Right lobe of liver (tissue), 6 donors: ENCODE measurements around the gene PLCB2. TPM values are rescaled to one million over a fixed set of nuclear protein-coding genes. Genes with fewer than 3 reads are reported as not detected.

Source experiments
- ATAC-seq, 4 donors: fragments of 200-7000 bp; cut with Tn5 transposase; one replicate each; pipeline ENCODE4 v1.9.1; 2020; ENCODE audit warnings: mild to moderate bottlenecking in 4 of 4, moderate library complexity in 4 of 4
- DNase-seq, 3 donors: peaks; one replicate each; pipeline ENCODE4 v3.0.0-alpha.2; 2020
- H3K27ac ChIP-seq, 3 donors: fragments of 200-600 bp; one replicate each; pipeline ENCODE4 v1.8.0; 2022
- H3K27me3 ChIP-seq, 2 donors: fragments of 200-600 bp; one replicate each; pipeline ENCODE4 v1.8.0; 2022
- H3K36me3 ChIP-seq, 4 donors: fragments of 200-600 bp; sonication (generic) in 1 of 4; one replicate each; pipeline versions ENCODE4 v1.5.1 to v1.8.0; 2017 to 2022; ENCODE audit warnings: control low read depth in 1 of 4
- H3K4me1 ChIP-seq, 4 donors: fragments of 200-600 bp; sonication (generic) in 1 of 4; one replicate each; pipeline versions ENCODE4 v1.5.1 to v1.8.0; 2017 to 2022; ENCODE audit warnings: control low read depth in 1 of 4
- H3K4me3 ChIP-seq, 3 donors: fragments of 200-600 bp; one replicate each; pipeline ENCODE4 v1.8.0; 2022
- H3K9me3 ChIP-seq, 4 donors: fragments of 200-600 bp; sonication (generic) in 1 of 4; one replicate each; pipeline versions ENCODE4 v1.5.1 to v1.8.0; 2017 to 2022; ENCODE audit warnings: control low read depth in 1 of 4
- CTCF ChIP-seq, 4 donors: fragments of 200-600 bp in 3 of 4; fragments of 450-650 bp in 1 of 4; IDR thresholded peaks; one replicate each; pipeline versions ENCODE4 v1.5.1 to v1.8.0; 2016 to 2022; ENCODE audit warnings: antibody characterized with exemption in 4 of 4, mild to moderate bottlenecking in 2 of 4
- POLR2A ChIP-seq: fragments of 450-650 bp; IDR thresholded peaks from one replicate; pipeline ENCODE4 v1.6.1; 2017; ENCODE audit warnings: antibody characterized with exemption, mild to moderate bottlenecking
- whole genome bisulfite sequencing: methylation state at CpG from one replicate; pipeline ENCODE4 v1.1.6; 2018; ENCODE audit warnings: low coverage, low lambda C conversion rate; ENCODE audit not compliant: insufficient coverage; ENCODE audit errors: missing lambda C conversion rate; 5-methylcytosine and 5-hydroxymethylcytosine counted together
- intact Hi-C, 2 donors: fragments of 100-400 bp; cut with DNase I; formaldehyde crosslinking; loops; one replicate each; pipeline versions ENCODE4 v1.11.2 to v1.14.1; 2022
- total RNA-seq, 6 experiments: library from RNA; depleted of rRNA in 2 of 6; stranded (reverse); fragments of >200 nt in 2 of 6; fragmentation: NEBNext Ultra II Directional in 3 of 6; extraction: Animal tissue kit (Norgen Biotek cat#: 25700) in 3 of 6; gene quantifications; one replicate each; pipeline versions ENCODE4 v1.1.0 to v1.2.4, GENCODE V29; 2016 to 2023
- donor health status: DM: no; HTN: yes; CAD: no.
- donor health status: DM: no; HTN: no; CAD: no.
- donor health status: DM: no; HTN: no; CAD: no.
- donor health status: DM: no; HTN: yes; CAD: no.
- donor health status: DM: no; HTN: yes; CAD: no.

Gene PLCB2
- total RNA-seq, 6 experiments from 2014 or later: 5.0 to 18.0 (median 7.2) TPM

GRCh38 chr15:40342416-40343320 lies 34.9 kb upstream of the PLCB2 start:
- intact Hi-C loops: loop anchor here in 1 of 2 donors (10.0 kb wide), 1 partner anchor 82 kb away; no protein-coding TSS in a partner anchor
- no peak for ATAC-seq
- H3K4me1 ChIP-seq: peaks cover 0 to 21% (median 9%) of the 10 kb centered on the region in 4 donors

GRCh38 chr15:40340740-40341400 lies 33.1 kb upstream of the PLCB2 start, which contains the start of gene CCDC9B:
CCDC9B (minus strand) TSS chr15:40340939; CDS start chr15:40340819, 120 bp downstream.
- Histone ChIP-seq H3K36me3 (no peaks in the 10 kb centered on the region), H3K4me3 (peak within 1 kb of the TSS; percentile 20 to 32 (median 21)), H3K4me1 (peaks cover 0 to 21% (median 9%) of the 10 kb centered on the region in 4 donors), H3K27me3 (no peaks in the 10 kb centered on the region), H3K9me3 (no peaks in the 10 kb centered on the region), H3K27ac (peak within 1 kb of the TSS; percentile 51 to 79 (median 71))
- peak; percentile 90 to 96 (median 94) for DNase-seq
- 16% methylated on average over 5 of the region's 17 CpGs for WGBS
- intact Hi-C loops: loop anchor here in 1 of 2 donors (10.0 kb wide), 1 partner anchor 84 kb away; no protein-coding TSS in a partner anchor
- TF ChIP-seq CTCF (IDR thresholded peaks at IDR 0.05) (no peak), POLR2A (peak; percentile 81)
- ATAC-seq: peak; percentile 85 to 90 (median 88)

More at GRCh38 chr15:40342416-40343320, 34.9 kb upstream of the PLCB2 start:
- Histone ChIP-seq H3K36me3 (no peaks in the 10 kb centered on the region), H3K27ac (peak overlapping the region in 1 of 3 donors; percentile 22), H3K27me3 (no peaks in the 10 kb centered on the region), H3K9me3 (no peaks in the 10 kb centered on the region), H3K4me3 (no peak overlapping the region)
- TF ChIP-seq POLR2A (no peak), CTCF (IDR thresholded peaks at IDR 0.05) (no peak)
- WGBS: 38% methylated on average over 3 of the region's 7 CpGs
- DNase-seq: no peak

- Histone ChIP-seq H3K4me1 (peaks cover 0 to 21% (median 9%) of the 10 kb centered on the region in 4 donors), H3K9me3 (no peaks in the 10 kb centered on the region), H3K27me3 (no peaks in the 10 kb centered on the region), H3K27ac (peak overlapping the region; percentile 51 to 79 (median 71)), H3K4me3 (peak overlapping the region; percentile 20 to 32 (median 21)), H3K36me3 (no peaks in the 10 kb centered on the region)
- 0% methylated on average over 1 of the region's 14 CpGs for WGBS
- intact Hi-C loops: loop anchor here in 1 of 2 donors (10.0 kb wide), 1 partner anchor 85 kb away; no protein-coding TSS in a partner anchor
- ATAC-seq (peak; percentile 29 to 54 (median 48)), DNase-seq (peak in 2 of 3 donors; percentile 60 to 75)
- TF ChIP-seq CTCF (IDR thresholded peaks at IDR 0.05) (no peak), POLR2A (no peak)
These were observed 32.5 kb upstream of the PLCB2 start for GRCh38 chr15:40340038-40340739.

- intact Hi-C loops: no loop called here
- DNase-seq: no peak
- peaks cover 0 to 25% (median 9%) of the 10 kb centered on the region in 4 donors for H3K4me1 ChIP-seq
- peak overlapping the region; percentile 51 to 79 (median 71) for H3K27ac ChIP-seq
- no peaks in the 10 kb centered on the region for H3K36me3 ChIP-seq
- no peaks in the 10 kb centered on the region for H3K27me3 ChIP-seq
- no peak for TF ChIP-seq CTCF (IDR thresholded peaks at IDR 0.05)
- no peak for TF ChIP-seq POLR2A
- peak overlapping the region in 1 of 3 donors; percentile 32 for H3K4me3 ChIP-seq
- ATAC-seq: no peak
- WGBS: no CpG with 5 or more reads among the region's 7 CpGs
- no peaks in the 10 kb centered on the region for H3K9me3 ChIP-seq
These were observed 31.8 kb upstream of the PLCB2 start for GRCh38 chr15:40339621-40339945.
